K562 (cell line): Measurements from ENCODE around the gene METTL2B. TPM values are rescaled to one million over a fixed set of nuclear protein-coding genes. Genes with fewer than 3 reads are reported as not detected.

Source experiments
- ARID3B ChIP-seq: fragments of 250-450 bp; sonication (Bioruptor Pico); IDR thresholded peaks from 2 replicates; pipeline ENCODE4 v1.4.0; 2020; ENCODE audit warnings: borderline replicate concordance
- BCLAF1 ChIP-seq, 2 experiments: fragments of 450-650 bp in 1 of 2; IDR thresholded peaks; 2 replicates each; pipeline ENCODE4 v1.6.1; 2011 to 2017; ENCODE audit warnings: low read depth in 2 of 2, antibody characterized with exemption in 1 of 2, borderline replicate concordance in 1 of 2, low read length in 1 of 2, mild to moderate bottlenecking in 1 of 2, mixed read lengths in 1 of 2; ENCODE audit not compliant: control insufficient read depth in 1 of 2
- BCOR ChIP-seq: fragments of 450-650 bp; IDR thresholded peaks from 2 replicates; pipeline ENCODE4 v1.6.1; 2016
- CBX5 ChIP-seq: IDR thresholded peaks from 2 replicates; pipeline ENCODE4 v1.6.1; 2014; ENCODE audit warnings: low read depth, borderline replicate concordance
- CC2D1A ChIP-seq: fragments of 450-650 bp; IDR thresholded peaks from 2 replicates; pipeline ENCODE4 v1.6.1; 2017; ENCODE audit warnings: mild to moderate bottlenecking
- CTCF ChIP-seq, 3 experiments: IDR thresholded peaks in 2 of 3; conservative IDR thresholded peaks in 1 of 3; 2 replicates each; pipeline ENCODE4 v1.5.1; 2011 to 2012; ENCODE audit warnings: low read length in 3 of 3, mild to moderate bottlenecking in 3 of 3, control low read depth in 2 of 3, improper control_type of control experiment in 1 of 3, inconsistent platforms in 1 of 3, low read depth in 1 of 3, mixed read lengths in 1 of 3, moderate library complexity in 1 of 3; ENCODE audit not compliant: insufficient read depth in 2 of 3
- LARP7 ChIP-seq: fragments of 450-650 bp; IDR thresholded peaks from 2 replicates; pipeline ENCODE4 v1.6.1; 2016
- POLR2B ChIP-seq: fragments of 450-650 bp; IDR thresholded peaks from 2 replicates; pipeline ENCODE4 v1.6.1; 2018; ENCODE audit warnings: low read depth; ENCODE audit not compliant: partially characterized antibody
- TCF3 ChIP-seq: sonication (generic); formaldehyde crosslinking; IDR thresholded peaks from 2 replicates; pipeline ENCODE4 v1.4.0; 2020; ENCODE audit warnings: mild to moderate bottlenecking, missing genetic modification reagents
- U2AF2 ChIP-seq: fragments of 200-400 bp; formaldehyde crosslinking; optimal IDR thresholded peaks from 2 replicates; pipeline ENCODE3; 2017; ENCODE audit warnings: low read depth, mild to moderate bottlenecking, low read length
- ZNF165 ChIP-seq: fragments of 250-450 bp; sonication (Bioruptor Pico); IDR thresholded peaks from 2 replicates; pipeline ENCODE4 v1.4.0; 2020; ENCODE audit warnings: borderline replicate concordance
- ZNF253 ChIP-seq: fragments of 250-450 bp; sonication (Bioruptor Pico); conservative IDR thresholded peaks from 2 replicates; pipeline ENCODE4 v1.6.1; 2021; ENCODE audit warnings: mild to moderate bottlenecking
- ZNF407 ChIP-seq: fragments of 450-650 bp; IDR thresholded peaks from 2 replicates; pipeline ENCODE4 v1.6.1; 2016; ENCODE audit warnings: low read depth
- ZNF830 ChIP-seq: fragments of 250-450 bp; sonication (Bioruptor Pico); IDR thresholded peaks from 2 replicates; pipeline ENCODE4 v1.5.0; 2021; ENCODE audit warnings: mild to moderate bottlenecking
- polyA plus RNA-seq, 8 experiments: library from polyadenylated mRNA; depleted of rRNA in 4 of 8; stranded (reverse) in 5 of 8; unstranded in 3 of 8; fragments of >200 nt; fragmentation: Nextera tagmentation in 2 of 8; fragmentation: Illumina TruSeq in 1 of 8; extraction: Ambion mirVana in 2 of 8; extraction: Trizol in 1 of 8; gene quantifications; 2 replicates each; pipeline versions ENCODE4 v1.2.1 to v1.2.3, GENCODE V29; 2011 to 2014; ENCODE audit warnings: inconsistent platforms in 1 of 8, missing spikeins in 1 of 8
- total RNA-seq, 7 experiments: library from RNA; depleted of rRNA in 6 of 7; stranded (reverse); fragments of >200 nt in 6 of 7; fragmentation: Illumina TruSeq in 2 of 7; extraction: Trizol in 2 of 7; gene quantifications; 2 replicates each; pipeline versions ENCODE4 v1.2.1 to v1.2.3, GENCODE V29; 2011 to 2021; ENCODE audit warnings: low replicate concordance in 1 of 7

The METTL2B gene
- total and polyA plus RNA-seq, 9 of the 15 experiments (the other 6 are each of a cell fraction or from before 2014, with no cell fraction given): 35.9 to 95.7 (median 79.2) TPM

GRCh38 chr7:128452552-128452951 lies 24.0 kb upstream of the METTL2B start (continued):
- TF ChIP-seq BCLAF1 (IDR thresholded peaks at IDR 0.05; ENCODE audit: borderline replicate concordance in 1 of 2, control insufficient read depth in 1 of 2, low read depth in 2 of 2, low read length in 1 of 2): no peak
- no peak for TF ChIP-seq ZNF253
- no peak for TF ChIP-seq POLR2B
- TF ChIP-seq TCF3 (CRISPR knock-in tag): no peak
- TF ChIP-seq CBX5: no peak
- TF ChIP-seq CTCF (IDR thresholded peaks at IDR 0.05 in 2 of 3, conservative IDR thresholded peaks at IDR 0.05 in 1 of 3; ENCODE audit: insufficient read depth in 2 of 3, low read depth in 1 of 3, low read length in 3 of 3): no peak
- no peak for TF ChIP-seq ARID3B (CRISPR knock-in tag)
- TF ChIP-seq ZNF830 (CRISPR knock-in tag): no peak
- TF ChIP-seq ZNF407: no peak
- TF ChIP-seq CC2D1A: 0 out of 2 replicates have a peak, but pooled peaks have one; percentile 17
- TF ChIP-seq U2AF2: no peak
- peak; percentile 65; the same call in 1 of the 2 replicates for TF ChIP-seq LARP7
- peak; percentile 68 for TF ChIP-seq BCOR
- no peak for TF ChIP-seq ZNF165 (CRISPR knock-in tag)
